Activated CD8-positive, alpha-beta memory T cell treated with anti-CD3 and anti-CD28 coated beads for 36 hours (primary cell): ENCODE measurements around the gene WDR26. TPM values are rescaled to one million over a fixed set of nuclear protein-coding genes. Genes with fewer than 3 reads are reported as not detected.

Source experiments
- CTCF ChIA-PET: fragments of 350-600 bp; sonication (Branson Sonifier 250); formaldehyde crosslinking; loops from one replicate; lab custom pipeline; 2021; ENCODE audit warnings: antibody characterized with exemption; lab: Charles Lee
- POLR2A ChIA-PET: fragments of 350-600 bp; sonication (Branson Sonifier 250); formaldehyde crosslinking; loops from one replicate; lab custom pipeline; 2021; ENCODE audit warnings: antibody characterized with exemption; lab: Charles Lee
- total RNA-seq, 2 experiments: library from RNA; stranded (reverse); gene quantifications; one replicate each; pipeline ENCODE4 v1.2.3, GENCODE V29; 2021

WDR26 gene
- total RNA-seq, 2 experiments from 2014 or later: 71.5 to 72.9 TPM

GRCh38 chr1:224407571-224408293 is 26.9 kb downstream of the WDR26 start:
- ChIA-PET CTCF (no interaction called here), POLR2A (no interaction called here)

- POLR2A ChIA-PET: no interaction called here
- CTCF ChIA-PET: no interaction called here
Observed at GRCh38 chr1:224406216-224406615, 28.4 kb downstream of the WDR26 start.

- CTCF ChIA-PET: no interaction called here
- POLR2A ChIA-PET: no interaction called here
Observed at GRCh38 chr1:224405604-224405970, 29.0 kb downstream of the WDR26 start.

- ChIA-PET CTCF (no interaction called here), POLR2A (no interaction called here)
Observed at GRCh38 chr1:224404916-224405603, 29.5 kb downstream of the WDR26 start.

GRCh38 chr1:224402472-224403036 is 32.0 kb downstream of the WDR26 start:
- POLR2A ChIA-PET: no interaction called here
- CTCF ChIA-PET: interaction anchor here (0.5 kb wide), 1 partner anchor 182 kb away, joined by 4 read pairs; no protein-coding TSS in a partner anchor

GRCh38 chr1:224399887-224400286 is 34.7 kb downstream of the WDR26 start:
- POLR2A ChIA-PET: no interaction called here

GRCh38 chr1:224393294-224393693 is 41.3 kb downstream of the WDR26 start:
- CTCF ChIA-PET: no interaction called here
- POLR2A ChIA-PET: no interaction called here

More at GRCh38 chr1:224399887-224400286, 34.7 kb downstream of the WDR26 start:
- CTCF ChIA-PET: no interaction called here

GRCh38 chr1:224392411-224393249 is 42.0 kb downstream of the WDR26 start:
- POLR2A ChIA-PET: no interaction called here
- CTCF ChIA-PET: interaction anchor here (0.7 kb wide), 1 partner anchor 107 kb away, joined by 3 read pairs; no protein-coding TSS in a partner anchor

- POLR2A ChIA-PET: no interaction called here
- CTCF ChIA-PET: no interaction called here
Observed at GRCh38 chr1:224390517-224390916, 44.1 kb downstream of the WDR26 start.

- CTCF ChIA-PET: interaction anchor here (1.0 kb wide), 1 partner anchor 70 kb away, joined by 5 read pairs; no protein-coding TSS in a partner anchor
- POLR2A ChIA-PET: no interaction called here
Observed at GRCh38 chr1:224387943-224388342, 46.7 kb downstream of the WDR26 start.

GRCh38 chr1:224387302-224387912 is 47.2 kb downstream of the WDR26 start:
- CTCF ChIA-PET: interaction anchor here (1.0 kb wide), 1 partner anchor 70 kb away, joined by 5 read pairs; no protein-coding TSS in a partner anchor
- POLR2A ChIA-PET: no interaction called here

GRCh38 chr1:224383218-224383617 is 51.4 kb downstream of the WDR26 start:
- CTCF ChIA-PET: no interaction called here
- POLR2A ChIA-PET: interaction anchor here (0.6 to 1.1 kb wide), 2 partner anchors 26 to 55 kb away, joined by 3 read pairs; no protein-coding TSS in a partner anchor

- POLR2A ChIA-PET: no interaction called here
- CTCF ChIA-PET: no interaction called here
Observed at GRCh38 chr1:224381880-224382548, 52.6 kb downstream of the WDR26 start.

GRCh38 chr1:224380003-224380402 is 54.6 kb downstream of the WDR26 start:
- POLR2A ChIA-PET: no interaction called here
- CTCF ChIA-PET: no interaction called here

- ChIA-PET CTCF (no interaction called here), POLR2A (no interaction called here)
Observed at GRCh38 chr1:224378855-224379631, 55.6 kb downstream of the WDR26 start.

- POLR2A ChIA-PET: no interaction called here
- CTCF ChIA-PET: interaction anchor here (0.7 kb wide), 1 partner anchor 11 kb away, joined by 3 read pairs; no protein-coding TSS in a partner anchor
Observed at GRCh38 chr1:224377676-224378006, 57.0 kb downstream of the WDR26 start.

GRCh38 chr1:224375059-224375458 is 59.5 kb downstream of the WDR26 start:
- ChIA-PET POLR2A (no interaction called here), CTCF (interaction anchor here (1.1 kb wide), 1 partner anchor 41 kb away, joined by 3 read pairs; no protein-coding TSS in a partner anchor)
